NCI-H2107 treated with DMSO at 0.1 percent for 48 hours (cell line): ENCODE data around the gene ZBTB7C.
"Not testable (repeated sequence)": the region's sequence is repeated elsewhere in the genome, so short reads cannot be mapped to it uniquely, and the experiment has no call there.

Experiments
- DNase-seq: peaks from one replicate; lab custom pipeline; 2025; ENCODE audit not compliant: unreplicated experiment; lab: John Stamatoyannopoulos, UW

Gene ZBTB7C

GRCh38 chr18:48408727-48409590 is at the start of gene ZBTB7C:
TSS of gene ZBTB7C (minus strand) at chr18:48409383.
- no peak for DNase-seq

DNA sequence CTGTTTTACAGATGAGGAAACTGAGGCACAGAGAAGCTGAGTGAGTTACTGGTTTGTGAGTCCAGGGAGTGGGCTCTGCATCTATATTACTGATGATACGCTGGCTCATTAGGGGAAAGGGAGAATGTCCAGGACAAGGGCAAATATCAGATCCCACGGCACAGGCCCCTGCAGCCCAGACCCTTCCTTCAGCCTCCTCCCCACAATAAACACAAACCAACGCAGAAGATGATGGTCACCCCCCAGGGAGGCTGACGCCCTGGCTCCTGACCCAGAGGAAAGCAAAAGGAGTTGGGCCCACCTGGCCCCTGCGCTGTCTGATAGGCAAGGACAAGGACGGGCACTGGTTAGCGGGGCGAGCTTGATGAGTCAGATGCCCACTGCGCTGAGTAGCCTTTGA is 47.7 kb upstream of the ZBTB7C start:
- DNase-seq, result no peak

DNA sequence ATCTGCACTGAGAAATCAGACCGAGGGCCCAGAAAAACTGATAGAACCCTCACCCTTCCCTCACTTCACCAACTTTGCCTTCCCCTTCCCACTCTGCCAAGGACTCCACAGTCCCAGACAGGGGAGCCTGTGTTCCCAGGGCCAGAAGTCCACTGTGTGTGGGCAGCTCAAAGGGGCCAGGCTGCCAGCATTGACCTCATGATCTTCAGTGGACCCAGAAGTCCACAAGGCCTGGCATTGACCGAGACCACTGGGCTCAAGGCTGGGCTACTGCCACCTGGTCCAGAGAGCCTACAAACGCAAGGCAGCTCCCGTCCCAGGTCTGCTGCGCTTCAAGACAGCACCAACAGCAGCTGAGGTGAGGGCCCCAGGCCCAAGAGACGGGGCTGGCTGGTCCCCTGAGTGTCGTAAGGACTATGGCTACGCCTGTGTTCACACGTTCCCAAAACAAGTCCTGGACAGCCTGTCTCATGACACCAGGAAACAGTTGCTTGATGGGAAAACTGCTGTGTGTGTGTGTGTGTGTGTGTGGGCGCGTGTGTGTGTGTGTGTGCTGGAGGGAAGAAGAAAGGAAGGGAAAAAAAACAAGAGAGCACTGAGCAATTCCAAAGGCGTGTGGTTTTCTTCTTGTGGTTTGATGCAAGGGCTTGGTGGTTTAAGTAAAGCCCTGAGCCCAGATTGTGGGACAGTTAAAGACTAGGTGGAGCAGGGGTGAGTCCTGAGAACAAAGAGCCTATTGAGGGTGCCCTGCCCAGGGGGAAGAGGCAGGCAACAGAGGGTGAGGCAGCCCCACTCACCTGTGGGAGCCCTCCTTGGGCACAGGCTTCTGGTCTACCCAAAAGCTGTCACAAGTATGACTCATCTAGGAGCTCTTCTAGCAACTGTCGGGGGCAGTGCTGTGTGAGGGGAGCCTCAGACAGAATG is 46.6 kb upstream of the ZBTB7C start:
- peak; percentile 67 for DNase-seq

GRCh38 chr18:48454261-48454757 is 45.1 kb upstream of the ZBTB7C start:
- no peak for DNase-seq

- no peak for DNase-seq
Measured at GRCh38 chr18:48453330-48454066, 44.3 kb upstream of the ZBTB7C start.

- no peak for DNase-seq
Measured at GRCh38 chr18:48452861-48453323, 43.7 kb upstream of the ZBTB7C start.

GRCh38 chr18:48450685-48451084 is 41.5 kb upstream of the ZBTB7C start:
- no peak for DNase-seq

DNA sequence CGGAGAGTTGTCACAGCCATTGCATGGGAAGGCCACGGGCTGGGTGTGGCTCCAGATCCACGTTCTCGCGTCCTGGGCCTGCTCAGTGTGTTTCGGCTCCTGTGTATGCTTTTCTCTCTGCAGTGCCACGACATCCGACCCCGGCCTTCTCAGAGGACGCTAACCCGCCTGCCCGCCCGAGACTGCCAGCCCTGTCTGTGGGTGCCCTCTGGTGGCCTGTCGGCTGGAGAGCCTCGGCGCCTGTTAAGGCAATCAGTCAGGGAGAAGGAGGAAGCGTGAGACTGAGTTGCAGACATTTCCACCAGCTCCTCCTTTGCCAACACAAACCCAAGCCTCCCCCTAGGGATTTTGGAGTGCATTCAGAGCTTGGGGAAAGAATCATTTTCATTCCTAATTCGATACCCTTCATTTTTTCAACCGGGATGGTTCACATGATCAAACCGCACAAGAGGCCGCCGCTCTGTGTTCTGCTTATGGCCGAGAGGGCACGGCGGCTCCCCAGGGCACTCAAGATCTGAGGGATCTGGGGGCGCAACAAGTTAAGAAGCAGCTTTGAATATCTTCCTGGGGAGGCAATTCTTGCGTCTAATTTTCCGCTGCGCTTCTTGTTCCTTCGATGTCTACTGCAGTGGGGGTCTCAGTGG is 37.5 kb upstream of the ZBTB7C start:
- peak; percentile 95 for DNase-seq

GRCh38 chr18:48445540-48445939 is 36.4 kb upstream of the ZBTB7C start:
- DNase-seq, result peak; percentile 90

DNA sequence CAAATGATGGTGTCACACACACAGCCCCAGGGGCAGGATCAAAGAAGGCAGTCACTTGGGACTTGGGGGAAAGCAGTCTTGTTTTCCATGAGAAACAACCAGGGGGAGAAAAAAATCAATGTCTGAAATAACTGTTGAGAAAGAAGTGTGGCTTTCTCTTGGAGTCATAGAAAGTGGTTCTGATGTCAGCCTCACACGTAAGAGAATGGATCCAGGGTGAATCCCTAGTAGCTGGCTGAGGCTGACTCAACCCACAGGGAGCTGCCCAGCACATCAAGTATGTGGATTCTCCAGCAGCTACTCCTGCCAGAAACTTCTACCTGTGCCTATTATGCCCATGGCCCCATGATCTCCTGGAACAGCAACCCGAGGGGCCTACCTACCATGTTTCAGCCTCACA is 33.6 kb upstream of the ZBTB7C start:
- no peak for DNase-seq

- DNase-seq, result peak; percentile 54
Measured at GRCh38 chr18:48441405-48441881, 32.3 kb upstream of the ZBTB7C start.

DNA sequence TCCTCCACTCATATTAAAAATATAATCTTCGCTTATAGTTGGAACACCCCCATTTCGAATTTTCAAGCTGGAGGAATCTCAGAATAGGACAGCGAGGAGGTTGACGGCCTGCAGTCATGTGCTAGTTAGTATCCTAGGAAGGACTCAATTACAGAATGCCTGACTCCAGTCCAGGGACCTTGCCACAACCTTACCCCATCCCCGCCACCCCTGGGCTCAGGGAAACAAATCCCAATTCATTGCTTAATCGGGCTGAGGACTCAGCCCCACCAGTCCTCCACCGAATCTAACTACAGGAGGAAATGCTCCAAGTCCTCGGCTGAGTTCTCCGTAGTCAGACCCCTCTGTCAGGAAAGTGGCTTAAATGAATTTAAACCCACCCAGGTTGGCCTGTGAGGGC is 31.7 kb upstream of the ZBTB7C start:
- DNase-seq, result no peak

DNA sequence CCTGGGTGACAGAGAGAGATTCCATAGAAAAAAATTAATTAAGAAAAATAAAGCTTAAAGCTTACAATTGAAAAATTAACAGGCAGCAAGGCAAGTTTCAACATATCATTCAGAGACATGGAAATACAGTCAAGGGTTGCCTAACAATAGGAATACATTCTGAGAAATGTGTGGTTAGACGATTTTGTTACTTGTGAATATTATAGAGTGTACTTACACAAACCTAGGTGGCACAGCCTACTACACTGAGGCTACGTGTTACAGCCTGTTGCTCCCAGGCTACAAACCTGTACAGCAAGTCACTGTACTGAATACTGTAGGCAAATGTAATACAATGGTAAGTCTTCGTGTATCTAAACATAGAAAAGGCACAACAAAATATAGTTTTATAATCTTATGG is 27.7 kb upstream of the ZBTB7C start:
- DNase-seq, result no peak

DNA sequence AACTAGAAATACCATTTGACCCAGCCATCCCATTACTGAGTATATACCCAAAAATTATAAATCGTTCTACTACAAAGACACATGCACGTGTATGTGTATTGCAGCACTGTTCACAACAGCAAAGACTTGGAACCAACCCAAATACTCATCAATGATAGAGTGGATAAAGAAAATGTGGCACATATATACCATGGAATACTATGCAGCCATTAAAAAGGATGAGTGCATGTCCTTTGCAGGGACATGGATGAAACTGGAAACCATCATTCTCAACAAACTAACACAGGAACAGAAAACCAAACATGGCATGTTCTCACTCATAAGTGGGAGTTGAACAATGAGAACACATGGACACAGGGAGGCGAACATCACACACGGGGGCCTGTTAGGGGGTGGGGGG is 25.2 kb upstream of the ZBTB7C start:
- DNase-seq, result not testable (repeated sequence)

GRCh38 chr18:48433541-48433940 is 24.4 kb upstream of the ZBTB7C start:
- no peak for DNase-seq

DNA sequence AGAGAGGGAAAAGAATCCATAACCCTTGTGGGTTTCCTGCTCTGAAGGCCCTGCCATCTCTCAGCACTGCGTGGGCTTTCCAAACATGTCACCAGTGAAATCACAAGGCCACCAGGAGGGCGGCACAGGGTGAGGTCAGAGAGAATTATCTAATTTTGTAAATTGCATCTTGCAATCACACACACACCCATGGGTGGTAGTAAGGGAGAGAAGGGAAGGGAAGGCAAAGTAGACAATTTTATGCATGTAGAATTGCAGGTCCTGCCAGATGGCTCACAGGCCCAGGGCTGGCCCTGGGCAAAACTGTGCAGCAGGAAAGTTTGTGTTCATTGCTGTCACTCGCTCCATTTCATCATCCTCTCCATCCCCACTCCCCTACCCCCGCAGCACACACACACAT is 21.0 kb upstream of the ZBTB7C start:
- DNase-seq, result no peak

DNA sequence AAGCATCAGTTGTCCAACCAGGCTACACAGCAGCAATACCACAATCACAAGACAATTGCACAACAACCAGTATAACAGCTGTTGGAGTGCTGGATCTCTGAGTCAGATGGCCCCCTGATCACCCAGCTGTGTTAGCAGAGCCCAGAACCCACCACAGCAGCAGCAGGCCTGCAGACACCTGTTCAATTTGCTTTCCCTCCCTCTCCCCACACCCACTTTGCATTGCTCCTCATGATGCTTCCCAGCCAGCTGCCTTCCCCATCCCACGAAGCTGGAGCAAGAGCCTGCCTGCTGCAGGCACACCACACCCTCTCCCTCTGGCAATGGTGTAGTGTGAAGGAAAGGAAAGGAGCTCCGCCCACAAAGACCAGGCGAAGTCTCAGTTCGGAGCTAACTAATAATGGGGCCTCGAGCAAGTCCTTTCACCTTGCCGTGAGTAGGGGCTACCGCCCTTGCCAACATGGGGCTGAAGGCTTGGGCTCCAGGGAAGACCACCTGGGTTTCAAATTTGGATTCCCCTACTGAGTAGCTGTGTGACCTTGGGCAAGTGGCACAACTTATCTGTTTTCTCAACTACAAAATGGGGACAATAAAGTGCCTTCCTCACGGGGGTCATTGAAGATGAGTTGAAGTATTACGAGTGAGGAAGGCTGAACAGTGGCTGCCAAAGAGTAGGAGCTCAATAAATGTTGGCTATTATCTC is 19.4 kb upstream of the ZBTB7C start:
- no peak for DNase-seq

DNA sequence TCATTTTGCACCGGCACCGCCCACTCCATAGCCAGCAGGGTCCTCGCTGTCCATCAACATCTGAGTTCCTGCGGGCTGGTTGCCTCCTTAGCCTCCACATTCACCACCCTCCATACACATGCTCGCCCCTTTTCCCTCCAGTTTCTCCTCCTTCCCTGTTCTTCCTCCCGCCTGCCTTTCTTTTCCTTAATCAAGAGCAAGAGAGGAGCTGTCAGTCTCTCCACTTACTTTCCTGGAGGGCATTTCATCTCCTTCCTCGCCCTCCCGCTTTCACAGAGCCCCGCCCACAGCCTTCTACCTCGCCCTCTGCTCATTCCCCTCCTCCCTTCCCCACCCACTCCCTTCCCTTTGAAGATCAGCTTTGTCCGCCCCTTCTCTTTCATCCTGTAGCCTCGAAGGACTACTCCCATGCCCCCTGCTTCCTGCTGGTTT is 13.8 kb upstream of the ZBTB7C start:
- DNase-seq, result no peak

- DNase-seq, result no peak
Measured at GRCh38 chr18:48419277-48420022, 10.3 kb upstream of the ZBTB7C start.
